Measurements from ENCODE around the gene NCOR2.

NCOR2 gene

GRCh38 chr12:124524231-124524925 lies 43.0 kb downstream of the NCOR2 start:
- no peak for DNase-seq
- H3K4me3 ChIP-seq (ENCODE audit: low read depth, low read length) = no peak overlapping the region
- H3K9me3 ChIP-seq = no peaks in the 10 kb centered on the region
- H3K36me3 ChIP-seq = 0 out of 2 replicates have a peak, but pooled peaks cover 3% of the 10 kb centered on the region
- H3K27me3 ChIP-seq = no peaks in the 10 kb centered on the region
- peaks cover 27% of the 10 kb centered on the region for H3K4me1 ChIP-seq
- TF ChIP-seq, protein P1, sequence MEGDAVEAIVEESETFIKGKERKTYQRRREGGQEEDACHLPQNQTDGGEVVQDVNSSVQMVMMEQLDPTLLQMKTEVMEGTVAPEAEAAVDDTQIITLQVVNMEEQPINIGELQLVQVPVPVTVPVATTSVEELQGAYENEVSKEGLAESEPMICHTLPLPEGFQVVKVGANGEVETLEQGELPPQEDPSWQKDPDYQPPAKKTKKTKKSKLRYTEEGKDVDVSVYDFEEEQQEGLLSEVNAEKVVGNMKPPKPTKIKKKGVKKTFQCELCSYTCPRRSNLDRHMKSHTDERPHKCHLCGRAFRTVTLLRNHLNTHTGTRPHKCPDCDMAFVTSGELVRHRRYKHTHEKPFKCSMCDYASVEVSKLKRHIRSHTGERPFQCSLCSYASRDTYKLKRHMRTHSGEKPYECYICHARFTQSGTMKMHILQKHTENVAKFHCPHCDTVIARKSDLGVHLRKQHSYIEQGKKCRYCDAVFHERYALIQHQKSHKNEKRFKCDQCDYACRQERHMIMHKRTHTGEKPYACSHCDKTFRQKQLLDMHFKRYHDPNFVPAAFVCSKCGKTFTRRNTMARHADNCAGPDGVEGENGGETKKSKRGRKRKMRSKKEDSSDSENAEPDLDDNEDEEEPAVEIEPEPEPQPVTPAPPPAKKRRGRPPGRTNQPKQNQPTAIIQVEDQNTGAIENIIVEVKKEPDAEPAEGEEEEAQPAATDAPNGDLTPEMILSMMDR (IDR thresholded peaks at IDR 0.05; ENCODE audit: low read depth, low read length) = no peak

DNA sequence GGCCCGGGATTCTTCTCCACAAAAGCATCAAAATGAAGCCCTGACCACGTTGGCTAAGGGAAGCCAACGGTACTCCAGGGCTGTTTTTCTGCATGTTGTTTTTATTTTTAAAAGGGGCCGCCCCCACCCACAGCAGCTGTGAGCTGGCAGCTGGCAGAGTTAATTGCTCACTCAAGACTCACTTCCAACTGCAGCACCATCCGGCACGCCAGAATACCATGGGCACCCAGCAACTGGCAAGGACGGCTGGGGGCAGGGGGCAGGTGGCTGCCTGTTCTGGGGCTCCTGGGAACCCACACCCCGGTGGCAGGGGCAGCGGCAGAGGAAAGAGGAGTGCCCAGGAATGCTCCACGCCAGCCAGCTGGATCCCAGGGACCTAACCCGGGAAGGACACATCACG lies 44.3 kb downstream of the NCOR2 start:
- 0 out of 2 replicates have a peak, but pooled peaks cover 3% of the 10 kb centered on the region for H3K36me3 ChIP-seq
- no peaks in the 10 kb centered on the region for H3K27me3 ChIP-seq
- H3K9me3 ChIP-seq = no peaks in the 10 kb centered on the region
- H3K4me1 ChIP-seq = peaks cover 24% of the 10 kb centered on the region
- H3K4me3 ChIP-seq (ENCODE audit: low read depth, low read length) = no peak overlapping the region
- no peak for DNase-seq
- TF ChIP-seq, protein P1 (IDR thresholded peaks at IDR 0.05; ENCODE audit: low read depth, low read length) = no peak

- peaks cover 20% of the 10 kb centered on the region for H3K4me1 ChIP-seq
Measured at GRCh38 chr12:124520907-124521306, 46.5 kb downstream of the NCOR2 start.

GRCh38 chr12:124520265-124520701 lies 47.1 kb downstream of the NCOR2 start:
- H3K36me3 ChIP-seq = peaks cover 5% of the 10 kb centered on the region

More at GRCh38 chr12:124520907-124521306, 46.5 kb downstream of the NCOR2 start:
- Histone ChIP-seq H3K4me3 (ENCODE audit: low read depth, low read length) (no peak overlapping the region), H3K9me3 (no peaks in the 10 kb centered on the region), H3K36me3 (peaks cover under 1% of the 10 kb centered on the region; the same call in 1 of the 2 replicates), H3K27me3 (no peaks in the 10 kb centered on the region)
- TF ChIP-seq, protein P1 (IDR thresholded peaks at IDR 0.05; ENCODE audit: low read depth, low read length) = no peak
- DNase-seq = no peak

DNA sequence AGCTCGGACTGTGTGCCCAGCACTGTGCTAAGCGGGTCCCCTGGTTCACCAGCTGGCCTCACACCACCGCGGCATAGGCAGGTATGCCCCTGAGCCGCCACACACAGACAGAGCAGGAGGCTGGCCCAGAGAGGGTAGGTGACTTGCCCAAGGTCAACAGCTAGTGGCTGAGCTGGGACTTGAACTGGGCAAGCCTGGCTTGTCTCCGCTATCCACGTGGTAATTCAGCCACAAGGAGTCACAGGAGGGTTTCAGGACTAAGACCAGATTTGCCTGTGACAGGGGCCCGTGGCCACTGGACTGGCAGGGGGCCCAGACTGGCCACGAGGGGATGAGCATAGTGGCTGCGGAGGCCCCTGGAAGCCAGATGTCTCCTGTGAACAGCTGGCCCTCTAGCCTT lies 47.7 kb downstream of the NCOR2 start:
- no peak overlapping the region for H3K4me3 ChIP-seq (ENCODE audit: low read depth, low read length)

More at GRCh38 chr12:124520265-124520701, 47.1 kb downstream of the NCOR2 start:
- no peaks in the 10 kb centered on the region for H3K9me3 ChIP-seq
- TF ChIP-seq, protein P1 (IDR thresholded peaks at IDR 0.05; ENCODE audit: low read depth, low read length) = no peak
- peaks cover 20% of the 10 kb centered on the region for H3K4me1 ChIP-seq
- DNase-seq = no peak
- no peaks in the 10 kb centered on the region for H3K27me3 ChIP-seq
- no peak overlapping the region for H3K4me3 ChIP-seq (ENCODE audit: low read depth, low read length)

More for the DNA sequence above, 47.7 kb downstream of the NCOR2 start:
- H3K36me3 ChIP-seq = peaks cover 5% of the 10 kb centered on the region
- H3K4me1 ChIP-seq = peaks cover 20% of the 10 kb centered on the region
- TF ChIP-seq, protein P1 (IDR thresholded peaks at IDR 0.05; ENCODE audit: low read depth, low read length) = no peak
- H3K27me3 ChIP-seq = no peaks in the 10 kb centered on the region
- no peak for DNase-seq
- no peaks in the 10 kb centered on the region for H3K9me3 ChIP-seq

All from BE2C (cell line).